ENCODE results near the gene SDK1.

GRCh38 chr7:4222676-4223075 is 921.6 kb downstream of the SDK1 start:
- TF ChIP-seq CTCF (IDR thresholded peaks at IDR 0.05): no peak
- no peak for TF ChIP-seq POLR2A (IDR thresholded peaks at IDR 0.05)
